Muscle layer of colon (tissue), 2 donors: ENCODE results near the gene TMEM238L.

ENCODE experiments used
- H3K27ac ChIP-seq: one replicate; pipeline ENCODE4 v1.7.0; 2013; ENCODE audit warnings: low read depth, mild to moderate bottlenecking, low read length, moderate library complexity
- H3K27me3 ChIP-seq, 2 donors: one replicate each; pipeline ENCODE4 v1.7.0; 2013; ENCODE audit warnings: low read length in 2 of 2, mild to moderate bottlenecking in 2 of 2; ENCODE audit not compliant: insufficient read depth in 2 of 2, control insufficient read depth in 1 of 2
- H3K36me3 ChIP-seq: one replicate; pipeline ENCODE4 v1.7.0; 2013; ENCODE audit warnings: mild to moderate bottlenecking, low read length; ENCODE audit not compliant: insufficient read depth
- H3K4me1 ChIP-seq: one replicate; pipeline ENCODE4 v1.7.0; 2013; ENCODE audit warnings: mild to moderate bottlenecking, low read length; ENCODE audit not compliant: insufficient read depth
- H3K4me3 ChIP-seq, 2 donors: one replicate each; pipeline ENCODE4 v1.7.0; 2013; ENCODE audit warnings: low read length in 2 of 2, low read depth in 1 of 2, mild to moderate bottlenecking in 1 of 2, moderate library complexity in 1 of 2
- H3K9ac ChIP-seq: one replicate; pipeline ENCODE4 v1.7.0; 2013; ENCODE audit warnings: low read length
- H3K9me3 ChIP-seq: one replicate; pipeline ENCODE4 v1.7.0; 2013; ENCODE audit warnings: mild to moderate bottlenecking, low read length
- donor health status: abdominal sarcoma.
- donor health status: Adenocarcinoma of cecum.

TMEM238L gene

DNA sequence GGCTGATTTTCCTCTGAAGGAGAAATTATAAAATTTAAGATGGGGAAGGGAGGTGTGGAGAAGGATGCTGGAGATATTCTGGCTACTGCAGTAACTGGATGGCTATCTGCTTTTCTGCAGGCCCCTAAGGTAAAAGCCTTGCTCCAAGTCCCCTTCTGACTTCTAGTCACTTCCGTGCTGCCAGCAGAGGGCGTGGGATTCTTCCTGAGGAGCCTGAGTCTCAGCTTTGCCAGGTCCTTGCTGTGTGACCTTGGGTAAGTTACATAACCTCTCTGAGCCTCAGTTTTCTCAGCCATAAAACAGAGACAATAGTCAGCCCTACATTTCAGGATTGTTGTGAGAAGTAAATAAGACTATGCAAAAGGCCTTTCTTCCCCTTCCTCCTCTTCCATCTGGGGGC is 49.8 kb downstream of the TMEM238L start:
- no peak overlapping the region for H3K27ac ChIP-seq
- H3K36me3 ChIP-seq, result no peaks in the 10 kb centered on the region
- H3K4me1 ChIP-seq, result no peaks in the 10 kb centered on the region
- H3K9ac ChIP-seq, result no peak overlapping the region
- H3K4me3 ChIP-seq, result no peak overlapping the region
- no peaks in the 10 kb centered on the region for H3K27me3 ChIP-seq
- H3K9me3 ChIP-seq, result no peaks in the 10 kb centered on the region

DNA sequence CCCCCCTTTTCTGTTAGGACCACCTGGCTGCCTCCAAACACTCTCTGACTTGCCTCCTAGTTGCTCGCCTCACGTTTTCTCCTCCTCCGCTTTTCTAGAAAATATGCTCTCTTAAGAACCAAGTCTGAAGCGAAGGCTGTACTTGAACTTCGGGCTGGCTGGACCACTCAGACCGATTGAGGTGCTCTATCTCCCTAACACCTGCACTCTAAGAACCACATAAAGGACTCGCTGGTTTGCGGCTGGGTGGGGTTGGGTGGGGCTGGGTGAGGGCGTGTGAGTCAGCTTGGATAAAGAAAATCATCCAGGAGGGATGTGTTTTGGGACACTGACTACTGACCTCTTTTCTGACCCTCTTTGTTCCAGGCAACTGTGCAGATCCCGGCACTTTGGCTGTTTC is 51.2 kb downstream of the TMEM238L start:
- no peaks in the 10 kb centered on the region for H3K4me1 ChIP-seq
- no peaks in the 10 kb centered on the region for H3K36me3 ChIP-seq
- no peaks in the 10 kb centered on the region for H3K27me3 ChIP-seq
- no peak overlapping the region for H3K27ac ChIP-seq
- H3K9me3 ChIP-seq, result no peaks in the 10 kb centered on the region
- H3K9ac ChIP-seq, result no peak overlapping the region
- H3K4me3 ChIP-seq, result no peak overlapping the region

DNA sequence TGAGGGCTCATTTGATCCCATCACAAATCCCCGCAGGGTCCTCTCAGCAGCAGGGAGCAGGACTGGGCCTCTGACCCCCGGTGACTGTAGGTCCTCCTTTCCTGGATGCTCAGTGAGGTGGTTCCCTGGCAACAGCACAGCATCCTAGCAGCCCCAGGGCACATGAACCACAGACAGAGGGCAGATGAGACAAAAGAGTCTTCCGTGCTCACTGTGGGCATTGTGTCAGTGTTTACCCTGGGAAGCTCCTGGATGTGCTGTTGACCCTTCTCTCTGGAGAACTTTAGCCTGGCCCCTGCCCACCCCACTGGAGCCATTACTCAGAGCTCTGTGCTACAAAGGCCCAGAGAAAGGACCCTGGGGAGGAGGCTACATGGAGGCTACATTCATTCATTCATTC is 52.3 kb downstream of the TMEM238L start:
- no peaks in the 10 kb centered on the region for H3K9me3 ChIP-seq
- no peak overlapping the region for H3K4me3 ChIP-seq
- no peak overlapping the region for H3K9ac ChIP-seq
- no peaks in the 10 kb centered on the region for H3K4me1 ChIP-seq
- H3K27ac ChIP-seq, result no peak overlapping the region
- H3K27me3 ChIP-seq, result no peaks in the 10 kb centered on the region
- H3K36me3 ChIP-seq, result no peaks in the 10 kb centered on the region

DNA sequence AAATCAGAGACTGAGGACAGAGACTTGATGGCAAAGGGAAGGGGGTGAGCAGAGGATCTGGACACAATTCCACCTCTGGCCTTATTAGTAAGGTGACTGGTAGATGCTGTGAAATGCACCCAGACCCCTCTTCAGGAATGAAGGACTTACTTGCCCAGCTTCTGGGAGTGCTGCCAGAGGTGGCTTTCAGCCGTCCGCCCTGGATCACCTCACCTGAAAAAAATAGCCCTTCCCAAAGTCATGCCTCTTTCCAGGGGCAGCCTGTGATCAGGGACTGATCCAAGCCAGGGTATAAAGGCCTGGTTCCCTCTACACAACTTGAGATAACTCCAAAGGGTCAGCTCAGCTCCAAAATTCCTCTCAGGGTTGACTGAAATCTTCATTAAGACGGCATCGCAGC is 53.7 kb downstream of the TMEM238L start:
- Histone ChIP-seq H3K4me1 (no peaks in the 10 kb centered on the region), H3K36me3 (no peaks in the 10 kb centered on the region), H3K27ac (no peak overlapping the region), H3K27me3 (no peaks in the 10 kb centered on the region), H3K9ac (no peak overlapping the region), H3K4me3 (no peak overlapping the region), H3K9me3 (no peaks in the 10 kb centered on the region)

DNA sequence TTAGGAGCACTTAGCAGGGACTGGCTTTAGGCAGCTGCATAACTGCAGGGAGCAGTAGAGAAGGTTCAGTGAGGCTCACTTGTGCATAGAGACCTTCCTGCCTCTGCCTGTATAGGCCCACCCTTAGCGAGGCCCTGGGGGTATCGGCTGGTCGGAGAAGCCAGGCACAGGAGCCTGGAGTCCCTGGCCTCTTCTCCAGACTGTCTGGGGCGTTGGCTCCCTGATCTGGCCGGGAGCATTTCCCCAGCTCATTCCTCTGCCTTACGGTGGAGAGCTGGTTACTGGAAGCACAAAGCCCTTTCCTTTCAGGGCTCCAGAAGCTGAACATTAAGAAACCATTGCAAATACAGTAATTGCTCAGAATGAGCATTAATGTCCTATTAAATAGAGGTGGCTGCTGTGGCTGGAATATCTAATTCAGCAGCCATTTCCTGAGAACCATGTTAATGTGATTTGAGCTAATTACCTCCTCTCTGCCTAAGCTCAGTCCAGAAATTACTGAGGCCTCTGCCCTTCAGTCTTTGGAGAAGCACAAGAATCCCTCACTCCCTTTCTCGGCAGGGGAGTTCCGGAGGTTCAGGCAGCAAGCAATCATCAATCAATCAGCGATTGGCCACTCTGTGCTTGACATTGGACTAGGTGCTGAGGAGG is 55.2 kb downstream of the TMEM238L start:
- H3K4me1 ChIP-seq, result no peaks in the 10 kb centered on the region
- no peaks in the 10 kb centered on the region for H3K36me3 ChIP-seq
- H3K4me3 ChIP-seq, result no peak overlapping the region
- H3K27ac ChIP-seq, result no peak overlapping the region
- H3K9me3 ChIP-seq, result no peaks in the 10 kb centered on the region
- H3K27me3 ChIP-seq, result no peaks in the 10 kb centered on the region
- no peak overlapping the region for H3K9ac ChIP-seq

DNA sequence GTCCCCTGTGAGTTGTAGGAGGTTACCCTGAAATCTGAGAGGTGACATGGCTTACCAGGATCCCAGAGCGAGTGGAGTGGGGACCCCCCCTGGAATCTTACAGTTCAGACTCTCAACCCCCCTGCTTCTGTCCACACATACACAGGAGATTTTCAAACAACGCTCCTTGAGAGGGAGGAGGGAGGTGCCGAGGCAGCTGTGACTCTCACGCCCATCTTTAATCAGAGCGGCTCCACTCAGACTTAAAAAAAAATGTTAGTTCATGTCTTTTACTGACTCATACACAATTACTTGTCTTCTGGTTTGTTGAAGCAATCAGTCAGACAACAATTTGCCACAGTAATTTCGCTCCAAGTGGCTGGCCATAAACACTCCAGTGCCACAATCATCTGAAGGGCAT is 58.7 kb downstream of the TMEM238L start:
- H3K27ac ChIP-seq, result no peak overlapping the region
- H3K36me3 ChIP-seq, result no peaks in the 10 kb centered on the region
- H3K4me3 ChIP-seq, result no peak overlapping the region
- H3K9me3 ChIP-seq, result no peaks in the 10 kb centered on the region
- H3K27me3 ChIP-seq, result no peaks in the 10 kb centered on the region
- H3K9ac ChIP-seq, result no peak overlapping the region
- no peaks in the 10 kb centered on the region for H3K4me1 ChIP-seq
